HCT116 (cell line): ENCODE results near the gene YWHAH. TPM values are rescaled to one million over a fixed set of nuclear protein-coding genes. Genes with fewer than 3 reads are reported as not detected.

ENCODE experiments used
- ATAC-seq: fragments of 200-7000 bp; cut with Tn5 transposase; 2 replicates; pipeline ENCODE4 v1.9.1; 2020; ENCODE audit warnings: mild to moderate bottlenecking, moderate library complexity
- BruUV-seq: library from RNA; stranded (reverse); fragments of 400-500 nt; replicated peaks from 2 replicates; lab custom pipeline; 2021; lab: Mats Ljungman, UMichigan
- CTCF ChIA-PET: fragments of 300-600 bp; sonication (Branson Sonifier 250); formaldehyde crosslinking; loops from one replicate; lab custom pipeline; 2021; ENCODE audit warnings: antibody characterized with exemption; lab: Charles Lee
- POLR2A ChIA-PET: fragments of 300-600, 350-600 bp; sonication (Branson Sonifier 250); formaldehyde crosslinking; loops from one replicate; lab custom pipeline; 2021; ENCODE audit warnings: antibody characterized with exemption; lab: Charles Lee
- RAD21 ChIA-PET, 2 experiments: fragments of 300-600 bp; sonication (Branson Sonifier 250); formaldehyde crosslinking; loops; one replicate each; lab custom pipeline; 2023; ENCODE audit warnings: low total read pairs in 2 of 2; ENCODE audit not compliant: uncharacterized antibody in 2 of 2, unreplicated experiment in 2 of 2, low non-redundant PET in 1 of 2; lab: Charles Lee
- DNase-seq: peaks from one replicate; pipeline ENCODE4 v3.0.0-alpha.2; 2010; ENCODE audit warnings: low read depth, low spot score
- H2AFZ ChIP-seq: fragments of 200-600 bp; shearing (Covaris generic), sonication (generic); 2 replicates; pipeline ENCODE4 v1.6.1; 2017; ENCODE audit warnings: low read depth, mixed run types, mixed read lengths, antibody characterized with exemption, low read length; ENCODE audit not compliant: poor library complexity, severe bottlenecking
- H3K27ac ChIP-seq: 2 replicates; pipeline ENCODE4 v1.5.1; 2012; ENCODE audit warnings: low read depth, low read length
- H3K27me3 ChIP-seq: fragments of 200-600 bp; sonication (generic); 2 replicates; pipeline ENCODE4 v1.6.1; 2016; ENCODE audit warnings: mixed run types, low read length, mixed read lengths; ENCODE audit not compliant: insufficient read depth
- H3K36me3 ChIP-seq, 2 experiments: fragments of 200-500 bp in 1 of 2; fragments of 200-600 bp in 1 of 2; sonication (Bioruptor generic) in 1 of 2; sonication (generic) in 1 of 2; 2 replicates each; pipeline versions ENCODE4 v1.5.1 to v1.6.1; 2014 to 2016; ENCODE audit warnings: low read length in 2 of 2, inconsistent platforms in 1 of 2, mixed read lengths in 1 of 2, mixed run types in 1 of 2; ENCODE audit not compliant: insufficient read depth in 2 of 2, control insufficient read depth in 1 of 2
- H3K4me1 ChIP-seq, 2 experiments: fragments of 200-600 bp in 1 of 2; sonication (generic) in 1 of 2; 2 replicates each; pipeline versions ENCODE4 v1.5.1 to v1.6.1; 2012 to 2017; ENCODE audit warnings: low read length in 2 of 2, inconsistent platforms in 1 of 2, mild to moderate bottlenecking in 1 of 2, mixed read lengths in 1 of 2, mixed run types in 1 of 2, moderate library complexity in 1 of 2; ENCODE audit not compliant: insufficient read depth in 2 of 2, control insufficient read depth in 1 of 2
- H3K4me2 ChIP-seq: fragments of 200-600 bp; sonication (generic); 2 replicates; pipeline ENCODE4 v1.6.1; 2017; ENCODE audit warnings: mixed run types, low read length, mixed read lengths
- H3K4me3 ChIP-seq, 2 experiments: fragments of 200-600 bp in 1 of 2; sonication (generic) in 1 of 2; replicated peaks in 1 of 2; 2 replicates each; pipeline ENCODE4 v1.5.1; 2011 to 2016; ENCODE audit warnings: low read length in 2 of 2, control low read depth in 1 of 2, low read depth in 1 of 2, mild to moderate bottlenecking in 1 of 2, mixed read lengths in 1 of 2, mixed run types in 1 of 2
- H3K79me2 ChIP-seq: fragments of 200-600 bp; sonication (generic); 2 replicates; pipeline ENCODE4 v1.6.1; 2017; ENCODE audit warnings: mild to moderate bottlenecking, mixed run types, low read length, moderate library complexity, mixed read lengths; ENCODE audit not compliant: insufficient read depth
- H3K9ac ChIP-seq: fragments of 200-600 bp; sonication (generic); 2 replicates; pipeline ENCODE4 v1.6.1; 2016; ENCODE audit warnings: low read length, mixed read lengths
- H3K9me2 ChIP-seq: fragments of 200-600 bp; sonication (generic), shearing (Covaris generic); 2 replicates; pipeline ENCODE4 v1.6.1; 2017; ENCODE audit warnings: mixed run types, mild to moderate bottlenecking, moderate library complexity; ENCODE audit not compliant: insufficient read depth
- H3K9me3 ChIP-seq, 2 experiments: fragments of 200-500 bp in 1 of 2; fragments of 200-600 bp in 1 of 2; sonication (Bioruptor generic) in 1 of 2; sonication (generic) in 1 of 2; 2 replicates each; pipeline ENCODE4 v1.6.1; 2014 to 2017; ENCODE audit warnings: low read length in 2 of 2, mixed read lengths in 2 of 2, inconsistent platforms in 1 of 2, low read depth in 1 of 2, mild to moderate bottlenecking in 1 of 2, mixed run types in 1 of 2, moderate library complexity in 1 of 2; ENCODE audit not compliant: control insufficient read depth in 1 of 2, insufficient read depth in 1 of 2
- H4K20me1 ChIP-seq: fragments of 200-600 bp; sonication (generic), shearing (Covaris generic); 2 replicates; pipeline ENCODE4 v1.6.1; 2017; ENCODE audit warnings: mixed run types, mild to moderate bottlenecking, moderate library complexity; ENCODE audit not compliant: insufficient read depth
- CEBPB ChIP-seq: IDR thresholded peaks from 2 replicates; pipeline ENCODE4 v1.6.1; 2012; ENCODE audit warnings: low read depth
- EGR1 ChIP-seq: IDR thresholded peaks from 2 replicates; pipeline ENCODE4 v1.6.1; 2012; ENCODE audit warnings: low read depth
- ELF1 ChIP-seq: IDR thresholded peaks from 2 replicates; pipeline ENCODE4 v1.6.1; 2012; ENCODE audit warnings: low read depth, borderline replicate concordance
- EZH2 ChIP-seq: fragments of 200-600 bp; sonication (generic); IDR thresholded peaks from 2 replicates; pipeline ENCODE4 v1.6.1; 2017; ENCODE audit warnings: antibody characterized with exemption, mixed run types
- EZH2phosphoT487 ChIP-seq: fragments of 200-600 bp; IDR thresholded peaks from 2 replicates; pipeline ENCODE4 v1.6.1; 2018; ENCODE audit warnings: antibody characterized with exemption, borderline replicate concordance
- FOSL1 ChIP-seq: IDR thresholded peaks from 2 replicates; pipeline ENCODE4 v1.6.1; 2012; ENCODE audit warnings: low read depth
- JUND ChIP-seq: IDR thresholded peaks from 2 replicates; pipeline ENCODE4 v1.6.1; 2012
- POLR2A ChIP-seq: IDR thresholded peaks from 2 replicates; pipeline ENCODE4 v1.7.0; 2011; ENCODE audit warnings: borderline replicate concordance; ENCODE audit not compliant: insufficient read depth, insufficient read length; ENCODE audit errors: extremely low read depth
- SIN3A ChIP-seq: IDR thresholded peaks from 2 replicates; pipeline ENCODE4 v1.6.1; 2012; ENCODE audit warnings: low read depth
- YY1 ChIP-seq: IDR thresholded peaks from 2 replicates; pipeline ENCODE4 v1.6.1; 2011; ENCODE audit warnings: low read length, low read depth, moderate library complexity, mild to moderate bottlenecking; ENCODE audit not compliant: insufficient replicate concordance; ENCODE audit errors: extremely low read depth
- ZFX ChIP-seq: fragments of 450-650 bp; IDR thresholded peaks from 2 replicates; pipeline ENCODE4 v1.6.1; 2017
- intact Hi-C: fragments of 100-400 bp; cut with micrococcal nuclease; formaldehyde crosslinking; loops from 2 replicates; pipeline ENCODE4 v1.10.0; 2022
- total RNA-seq: library from RNA; stranded (reverse); gene quantifications from one replicate; pipeline ENCODE4 v1.2.1, GENCODE V29; 2021; ENCODE audit not compliant: unreplicated experiment
- TF ChIP-seq, protein P1 (sequence below): IDR thresholded peaks from 2 replicates; pipeline ENCODE4 v1.6.1; 2012; ENCODE audit warnings: low read depth

Gene YWHAH
- total RNA-seq, 1 experiment from 2014 or later, result 140 TPM

GRCh38 chr22:31920306-31920705 lies 24.0 kb upstream of the YWHAH start:
- TF ChIP-seq ZFX (no peak), ELF1 (no peak)
- Histone ChIP-seq H3K36me3 (no peaks in the 10 kb centered on the region), H3K9ac (no peak overlapping the region), H3K4me1 (peaks cover 0 to 3% of the 10 kb centered on the region in 2 experiments; a peak in 1 of 4 replicates), H2AFZ (no peak overlapping the region), H3K9me2 (no peaks in the 10 kb centered on the region), H3K9me3 (no peaks in the 10 kb centered on the region), H3K79me2 (no peaks in the 10 kb centered on the region), H3K27me3 (no peaks in the 10 kb centered on the region), H4K20me1 (no peaks in the 10 kb centered on the region), H3K4me2 (no peak overlapping the region), H3K4me3 (no peak overlapping the region), H3K27ac (no peak overlapping the region)
- ChIA-PET RAD21 (no interaction called here), POLR2A (no interaction called here), CTCF (no interaction called here)
- ATAC-seq (no peak), DNase-seq (no peak)
- no TSS peak for BruUV-seq
- intact Hi-C loops, result no loop called here

GRCh38 chr22:31921106-31921505 lies 23.2 kb upstream of the YWHAH start:
- CTCF ChIA-PET, result no interaction called here
- no TSS peak for BruUV-seq
- no peak overlapping the region for H2AFZ ChIP-seq
- RAD21 ChIA-PET, result no interaction called here
- H3K9me2 ChIP-seq, result no peaks in the 10 kb centered on the region
- DNase-seq, result no peak
- intact Hi-C loops, result no loop called here
- no peak overlapping the region for H3K9ac ChIP-seq
- ATAC-seq, result no peak
- POLR2A ChIA-PET, result no interaction called here
- no peaks in the 10 kb centered on the region for H3K79me2 ChIP-seq
- H3K9me3 ChIP-seq, result no peaks in the 10 kb centered on the region
- H3K4me2 ChIP-seq, result no peak overlapping the region
- H3K27me3 ChIP-seq, result no peaks in the 10 kb centered on the region
- TF ChIP-seq POLR2A (no peak), CEBPB (no peak)
- TF ChIP-seq, all 23 proteins: peak for 0
- H4K20me1 ChIP-seq, result no peaks in the 10 kb centered on the region
- no peak overlapping the region for H3K4me3 ChIP-seq
- peaks cover 0 to 3% of the 10 kb centered on the region in 2 experiments; a peak in 1 of 4 replicates for H3K4me1 ChIP-seq
- H3K27ac ChIP-seq, result no peak overlapping the region
- H3K36me3 ChIP-seq, result no peaks in the 10 kb centered on the region

GRCh38 chr22:31922534-31922933 lies 21.8 kb upstream of the YWHAH start:
- POLR2A ChIA-PET, result no interaction called here
- no TSS peak for BruUV-seq
- TF ChIP-seq EZH2phosphoT487, result no peak
- TF ChIP-seq YY1, result no peak
- TF ChIP-seq, protein P1, sequence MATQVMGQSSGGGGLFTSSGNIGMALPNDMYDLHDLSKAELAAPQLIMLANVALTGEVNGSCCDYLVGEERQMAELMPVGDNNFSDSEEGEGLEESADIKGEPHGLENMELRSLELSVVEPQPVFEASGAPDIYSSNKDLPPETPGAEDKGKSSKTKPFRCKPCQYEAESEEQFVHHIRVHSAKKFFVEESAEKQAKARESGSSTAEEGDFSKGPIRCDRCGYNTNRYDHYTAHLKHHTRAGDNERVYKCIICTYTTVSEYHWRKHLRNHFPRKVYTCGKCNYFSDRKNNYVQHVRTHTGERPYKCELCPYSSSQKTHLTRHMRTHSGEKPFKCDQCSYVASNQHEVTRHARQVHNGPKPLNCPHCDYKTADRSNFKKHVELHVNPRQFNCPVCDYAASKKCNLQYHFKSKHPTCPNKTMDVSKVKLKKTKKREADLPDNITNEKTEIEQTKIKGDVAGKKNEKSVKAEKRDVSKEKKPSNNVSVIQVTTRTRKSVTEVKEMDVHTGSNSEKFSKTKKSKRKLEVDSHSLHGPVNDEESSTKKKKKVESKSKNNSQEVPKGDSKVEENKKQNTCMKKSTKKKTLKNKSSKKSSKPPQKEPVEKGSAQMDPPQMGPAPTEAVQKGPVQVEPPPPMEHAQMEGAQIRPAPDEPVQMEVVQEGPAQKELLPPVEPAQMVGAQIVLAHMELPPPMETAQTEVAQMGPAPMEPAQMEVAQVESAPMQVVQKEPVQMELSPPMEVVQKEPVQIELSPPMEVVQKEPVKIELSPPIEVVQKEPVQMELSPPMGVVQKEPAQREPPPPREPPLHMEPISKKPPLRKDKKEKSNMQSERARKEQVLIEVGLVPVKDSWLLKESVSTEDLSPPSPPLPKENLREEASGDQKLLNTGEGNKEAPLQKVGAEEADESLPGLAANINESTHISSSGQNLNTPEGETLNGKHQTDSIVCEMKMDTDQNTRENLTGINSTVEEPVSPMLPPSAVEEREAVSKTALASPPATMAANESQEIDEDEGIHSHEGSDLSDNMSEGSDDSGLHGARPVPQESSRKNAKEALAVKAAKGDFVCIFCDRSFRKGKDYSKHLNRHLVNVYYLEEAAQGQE, result no peak
- TF ChIP-seq EGR1, result no peak
- no peak for TF ChIP-seq ELF1
- no peak for TF ChIP-seq ZFX
- TF ChIP-seq EZH2, result no peak
- no peak for TF ChIP-seq SIN3A
- TF ChIP-seq POLR2A, result no peak
- TF ChIP-seq JUND, result no peak
- no peak for TF ChIP-seq FOSL1

More at GRCh38 chr22:31922534-31922933, 21.8 kb upstream of the YWHAH start:
- Histone ChIP-seq H3K9ac (no peak overlapping the region), H2AFZ (no peak overlapping the region), H3K4me1 (peaks cover 0 to 3% of the 10 kb centered on the region in 2 experiments; a peak in 1 of 4 replicates), H3K4me3 (no peak overlapping the region), H3K36me3 (no peaks in the 10 kb centered on the region), H3K79me2 (no peaks in the 10 kb centered on the region), H3K9me2 (no peaks in the 10 kb centered on the region), H4K20me1 (no peaks in the 10 kb centered on the region), H3K27ac (no peak overlapping the region), H3K27me3 (0 out of 2 replicates have a peak, but pooled peaks cover under 1% of the 10 kb centered on the region), H3K4me2 (no peak overlapping the region), H3K9me3 (no peaks in the 10 kb centered on the region)
- ChIA-PET RAD21 (no interaction called here), CTCF (no interaction called here)
- intact Hi-C loops, result no loop called here
- no peak for DNase-seq
- ATAC-seq, result no peak
